Measurements from ENCODE around the gene EXOG. TPM values are rescaled to one million over a fixed set of nuclear protein-coding genes. Genes with fewer than 3 reads are reported as not detected.
"Not testable (repeated sequence)": the region's sequence is repeated elsewhere in the genome, so short reads cannot be mapped to it uniquely, and the experiment has no call there.

Gene EXOG
- total and polyA plus RNA-seq, 3 experiments from 2014 or later: 8.7 to 19.0 (median 17.7) TPM

DNA sequence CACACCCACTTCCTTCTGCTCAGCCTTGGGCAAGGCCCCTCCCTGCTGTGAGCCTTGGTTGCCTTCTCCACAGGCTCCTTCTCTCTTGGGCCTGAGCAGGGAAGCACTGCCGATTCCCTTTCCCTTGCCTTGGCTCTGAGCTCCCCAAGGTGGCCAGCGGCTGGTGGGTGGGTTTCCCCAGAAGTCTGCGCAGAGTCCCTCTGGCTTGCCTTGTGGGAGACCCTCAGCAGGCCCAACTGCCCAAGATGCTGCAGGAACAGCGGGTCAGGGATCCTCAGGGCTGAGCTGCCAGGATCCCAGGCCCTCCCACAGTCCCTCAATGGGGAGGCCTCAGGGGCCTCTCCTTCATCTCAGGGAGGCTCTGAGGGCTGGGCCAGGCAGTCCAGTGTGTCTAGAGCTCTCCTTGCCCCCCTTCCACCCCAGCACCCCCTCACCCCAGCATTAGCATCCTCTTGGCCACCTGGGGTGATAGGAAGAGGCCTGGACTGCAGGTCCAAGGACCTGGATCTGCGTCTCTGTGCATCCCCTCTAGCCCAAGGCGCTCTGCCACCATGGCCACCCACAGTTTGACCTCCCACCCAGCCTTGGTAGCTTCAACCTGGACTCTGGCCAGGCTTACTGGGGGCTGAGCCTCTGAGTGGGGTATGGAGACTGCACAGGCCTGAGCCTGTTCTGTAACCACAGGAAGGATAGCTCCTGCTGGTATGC, 68.6 kb downstream of the EXOG start:
- no peaks in the 10 kb centered on the region for H3K36me3 Mint-ChIP-seq
- no peaks in the 10 kb centered on the region for H3K4me1 ChIP-seq (ENCODE audit: insufficient read depth, low read length)
- H3K9me3 ChIP-seq (ENCODE audit: low read length): no peaks in the 10 kb centered on the region
- H3K4me3 Mint-ChIP-seq: no peak overlapping the region
- no peaks in the 10 kb centered on the region for H3K4me1 Mint-ChIP-seq
- peak in 1 of 5 donors; percentile 29 for DNase-seq
- peak overlapping the region in 1 of 8 donors; percentile 67 for H3K27ac Mint-ChIP-seq
- H3K27me3 ChIP-seq (ENCODE audit: insufficient read depth, low read length, poor library complexity, severe bottlenecking): no peaks in the 10 kb centered on the region
- no peak overlapping the region for H3K4me3 ChIP-seq (ENCODE audit: low read length)
- no peaks in the 10 kb centered on the region for H3K9me3 Mint-ChIP-seq
- ChIA-PET CTCF (no interaction called here), POLR2A (no interaction called here)
- H3K27me3 Mint-ChIP-seq: peaks cover 3 to 5% of the 10 kb centered on the region in 2 donors
- no peaks in the 10 kb centered on the region for H3K36me3 ChIP-seq (ENCODE audit: insufficient read depth, low read length)
- no peak overlapping the region for H3K27ac ChIP-seq (ENCODE audit: low read depth, low read length)

DNA sequence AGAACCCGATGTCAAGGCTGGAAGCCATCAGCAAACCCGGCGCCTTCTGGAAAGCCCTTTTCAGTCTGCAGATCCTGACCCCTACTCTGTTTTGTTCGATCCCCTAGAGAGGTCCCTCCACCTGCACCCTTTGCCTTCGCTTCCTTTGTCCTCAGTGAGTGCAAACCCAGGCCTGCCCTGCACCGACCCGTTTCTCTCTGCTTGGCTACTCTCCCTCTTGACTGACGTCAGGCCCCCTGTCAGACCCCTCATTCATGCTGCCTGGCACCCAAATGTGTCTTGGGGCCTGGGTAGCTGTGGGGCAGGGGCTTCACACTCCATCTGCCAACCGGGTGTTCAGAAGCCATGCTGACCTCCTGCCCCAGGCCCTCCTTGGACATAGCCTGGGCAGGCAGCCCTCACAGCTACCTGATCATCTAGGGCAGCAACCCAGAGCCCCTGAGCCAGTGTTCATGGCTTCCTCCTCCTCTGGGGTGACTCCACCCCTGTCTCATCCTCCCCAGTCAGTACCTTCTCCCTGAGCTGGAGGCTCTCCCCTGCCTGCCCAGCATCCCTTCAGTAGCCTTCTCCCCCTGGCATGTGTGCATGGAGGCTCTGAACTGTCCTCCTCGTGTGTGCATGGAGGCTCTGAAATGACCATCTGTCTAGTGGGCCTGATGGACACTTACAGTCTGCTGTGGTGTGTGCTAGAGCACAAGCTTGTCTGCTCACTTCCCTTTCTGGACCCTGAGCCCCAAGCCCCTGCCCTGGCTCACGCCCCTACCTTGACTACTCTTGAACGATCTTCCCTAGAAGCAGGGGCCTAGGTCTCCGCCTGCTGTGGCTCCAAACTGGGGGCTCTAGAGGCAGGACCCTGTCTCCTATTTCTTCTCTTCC, 69.4 kb downstream of the EXOG start:
- no peaks in the 10 kb centered on the region for H3K9me3 Mint-ChIP-seq
- Histone ChIP-seq H3K9me3 (ENCODE audit: low read length) (no peaks in the 10 kb centered on the region), H3K27me3 (ENCODE audit: insufficient read depth, low read length, poor library complexity, severe bottlenecking) (no peaks in the 10 kb centered on the region), H3K36me3 (ENCODE audit: insufficient read depth, low read length) (no peaks in the 10 kb centered on the region), H3K4me1 (ENCODE audit: insufficient read depth, low read length) (no peaks in the 10 kb centered on the region), H3K4me3 (ENCODE audit: low read length) (no peak overlapping the region), H3K27ac (ENCODE audit: low read depth, low read length) (no peak overlapping the region)
- ChIA-PET CTCF (no interaction called here), POLR2A (no interaction called here)
- peak in 1 of 5 donors; percentile 20 for DNase-seq
- H3K36me3 Mint-ChIP-seq: no peaks in the 10 kb centered on the region
- H3K4me1 Mint-ChIP-seq: no peaks in the 10 kb centered on the region
- H3K27ac Mint-ChIP-seq: no peak overlapping the region
- H3K4me3 Mint-ChIP-seq: peak overlapping the region in 1 of 7 donors; percentile 68
- peaks cover 3 to 5% of the 10 kb centered on the region in 2 donors for H3K27me3 Mint-ChIP-seq

DNA sequence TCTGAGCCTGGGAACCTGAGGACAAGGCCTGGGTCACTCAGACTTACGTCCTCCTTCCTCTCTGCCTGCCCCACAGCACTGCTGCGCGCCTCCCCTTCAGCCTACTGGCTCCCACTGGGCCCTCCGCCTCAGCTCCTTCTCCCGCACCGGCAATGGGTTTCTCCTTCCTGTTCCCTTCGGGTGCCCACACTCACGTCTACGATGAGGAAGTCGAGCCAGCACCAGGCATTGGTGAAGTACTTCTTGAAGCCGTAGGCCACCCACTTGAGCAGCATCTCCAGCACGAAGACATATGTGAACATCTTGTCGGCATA, 70.0 kb downstream of the EXOG start:
- DNase-seq: peak in 1 of 5 donors; percentile 29
- Mint-ChIP-seq H3K9me3 (no peaks in the 10 kb centered on the region), H3K4me3 (no peak overlapping the region), H3K27ac (no peak overlapping the region), H3K36me3 (no peaks in the 10 kb centered on the region), H3K4me1 (no peaks in the 10 kb centered on the region), H3K27me3 (peaks cover 3 to 5% of the 10 kb centered on the region in 2 donors)
- Histone ChIP-seq H3K9me3 (ENCODE audit: low read length) (no peaks in the 10 kb centered on the region), H3K4me1 (ENCODE audit: insufficient read depth, low read length) (no peaks in the 10 kb centered on the region), H3K27ac (ENCODE audit: low read depth, low read length) (no peak overlapping the region), H3K36me3 (ENCODE audit: insufficient read depth, low read length) (no peaks in the 10 kb centered on the region), H3K27me3 (ENCODE audit: insufficient read depth, low read length, poor library complexity, severe bottlenecking) (no peaks in the 10 kb centered on the region), H3K4me3 (ENCODE audit: low read length) (no peak overlapping the region)
- ChIA-PET POLR2A (no interaction called here), CTCF (no interaction called here)

DNA sequence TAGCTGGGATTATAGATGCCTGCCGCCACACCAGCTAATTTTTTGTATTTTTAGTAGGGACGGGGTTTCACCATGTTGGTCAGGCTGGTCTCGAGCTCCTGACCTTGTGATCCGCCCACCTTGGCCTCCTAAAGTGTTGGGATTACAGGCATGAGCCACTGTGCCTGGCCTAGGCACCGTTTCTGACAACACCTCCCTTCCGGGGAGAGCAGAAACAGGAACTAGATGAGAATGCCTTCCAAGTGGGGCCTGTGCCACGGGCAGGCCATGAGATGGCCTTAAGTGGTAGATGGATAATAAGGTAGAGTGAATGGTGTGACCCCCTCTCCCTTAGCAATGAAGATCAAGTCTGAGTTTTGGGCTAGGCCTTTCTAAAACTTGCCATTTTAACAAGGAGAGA, 70.7 kb downstream of the EXOG start:
- POLR2A ChIA-PET; H3K4me3 Mint-ChIP-seq; H3K27me3 ChIP-seq (ENCODE audit: insufficient read depth, low read length, poor library complexity, severe bottlenecking); H3K27ac ChIP-seq (ENCODE audit: low read depth, low read length); H3K4me1 Mint-ChIP-seq; H3K9me3 Mint-ChIP-seq; DNase-seq; H3K27ac Mint-ChIP-seq; H3K27me3 Mint-ChIP-seq; H3K36me3 ChIP-seq (ENCODE audit: insufficient read depth, low read length); H3K4me1 ChIP-seq (ENCODE audit: insufficient read depth, low read length); H3K36me3 Mint-ChIP-seq; H3K4me3 ChIP-seq (ENCODE audit: low read length); CTCF ChIA-PET; H3K9me3 ChIP-seq (ENCODE audit: low read length): not testable (repeated sequence)

DNA sequence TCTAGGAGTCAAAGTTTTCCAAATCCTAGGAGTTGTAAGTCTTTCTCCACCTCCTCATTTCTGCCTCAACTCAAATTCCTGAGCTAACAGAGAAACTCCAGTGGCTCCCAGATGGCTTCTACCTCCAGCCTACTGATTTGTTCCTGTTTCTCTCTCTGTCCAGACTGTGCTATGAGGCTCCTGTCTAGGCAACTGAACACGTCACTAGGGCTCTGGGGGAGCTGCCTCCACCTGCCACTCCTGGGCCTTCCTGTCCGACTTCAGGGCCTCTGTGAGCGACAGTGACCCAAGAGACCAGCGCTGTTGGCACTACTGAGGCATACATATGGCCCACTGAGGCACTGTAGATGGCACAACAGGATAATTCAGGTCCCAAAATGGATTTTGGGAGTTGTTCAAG, 71.4 kb downstream of the EXOG start:
- Histone ChIP-seq H3K36me3 (ENCODE audit: insufficient read depth, low read length) (no peaks in the 10 kb centered on the region), H3K4me1 (ENCODE audit: insufficient read depth, low read length) (no peaks in the 10 kb centered on the region), H3K27ac (ENCODE audit: low read depth, low read length) (no peak overlapping the region), H3K9me3 (ENCODE audit: low read length) (no peaks in the 10 kb centered on the region), H3K27me3 (ENCODE audit: insufficient read depth, low read length, poor library complexity, severe bottlenecking) (no peaks in the 10 kb centered on the region), H3K4me3 (ENCODE audit: low read length) (no peak overlapping the region)
- DNase-seq: no peak
- Mint-ChIP-seq H3K9me3 (no peaks in the 10 kb centered on the region), H3K27ac (no peak overlapping the region), H3K4me3 (no peak overlapping the region), H3K27me3 (peaks cover 3 to 5% of the 10 kb centered on the region in 2 donors), H3K4me1 (no peaks in the 10 kb centered on the region), H3K36me3 (no peaks in the 10 kb centered on the region)
- CTCF ChIA-PET: no interaction called here
- POLR2A ChIA-PET: no interaction called here

DNA sequence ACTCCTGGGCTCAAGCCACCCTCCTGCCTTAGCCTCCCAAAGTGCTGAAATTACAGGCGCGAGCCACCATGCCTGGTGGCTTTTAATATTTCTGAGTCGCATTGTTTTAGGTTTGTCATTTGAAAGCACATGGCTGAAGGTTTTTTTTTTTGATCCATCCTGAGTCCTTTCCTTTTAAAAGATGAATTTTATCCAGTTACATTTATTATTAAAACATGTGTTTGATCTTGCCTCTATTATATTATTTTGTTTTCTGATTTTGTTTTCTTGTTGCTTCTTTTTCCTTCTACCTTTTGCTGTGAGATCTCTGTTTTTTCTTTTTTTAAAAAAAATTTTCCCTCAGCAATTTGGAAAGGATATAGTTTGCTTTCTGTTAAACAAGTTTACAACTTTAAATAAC, 77.0 kb downstream of the EXOG start:
- Histone ChIP-seq H3K4me3 (ENCODE audit: low read length) (no peak overlapping the region), H3K4me1 (ENCODE audit: insufficient read depth, low read length) (no peaks in the 10 kb centered on the region), H3K27me3 (ENCODE audit: insufficient read depth, low read length, poor library complexity, severe bottlenecking) (no peaks in the 10 kb centered on the region), H3K27ac (ENCODE audit: low read depth, low read length) (no peak overlapping the region), H3K36me3 (ENCODE audit: insufficient read depth, low read length) (no peaks in the 10 kb centered on the region), H3K9me3 (ENCODE audit: low read length) (no peaks in the 10 kb centered on the region)
- POLR2A ChIA-PET: no interaction called here
- peaks cover 6 to 12% of the 10 kb centered on the region in 2 donors for H3K27me3 Mint-ChIP-seq
- H3K4me3 Mint-ChIP-seq: no peak overlapping the region
- no peak overlapping the region for H3K27ac Mint-ChIP-seq
- CTCF ChIA-PET: no interaction called here
- peaks cover 0 to 6% (median 0%) of the 10 kb centered on the region in 5 donors for H3K9me3 Mint-ChIP-seq
- H3K36me3 Mint-ChIP-seq: no peaks in the 10 kb centered on the region
- no peak for DNase-seq
- H3K4me1 Mint-ChIP-seq: no peaks in the 10 kb centered on the region

DNA sequence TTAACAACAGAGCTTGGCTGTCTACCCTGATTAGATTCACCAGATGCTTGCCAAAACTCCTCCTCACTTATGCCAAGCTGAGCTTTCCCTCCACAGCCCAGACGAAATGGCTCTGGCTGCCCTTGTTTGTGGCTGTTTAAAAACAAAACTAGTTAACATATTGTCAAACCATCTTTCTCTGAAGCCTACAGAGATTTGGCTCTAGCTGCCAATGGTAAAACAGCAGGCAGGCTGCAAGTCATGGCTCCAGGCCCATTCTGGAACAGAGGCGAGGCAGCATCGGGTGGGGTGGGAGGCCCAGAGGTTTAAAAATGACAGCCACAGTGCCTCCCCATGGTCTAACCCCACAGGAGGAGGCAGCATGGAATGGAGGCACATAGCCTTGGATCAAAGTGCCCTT, 77.4 kb downstream of the EXOG start:
- H3K9me3 Mint-ChIP-seq: peaks cover 0 to 6% (median 0%) of the 10 kb centered on the region in 5 donors
- ChIA-PET CTCF (no interaction called here), POLR2A (no interaction called here)
- no peaks in the 10 kb centered on the region for H3K9me3 ChIP-seq (ENCODE audit: low read length)
- H3K36me3 Mint-ChIP-seq: no peaks in the 10 kb centered on the region
- H3K27me3 Mint-ChIP-seq: peaks cover 6 to 12% of the 10 kb centered on the region in 2 donors
- H3K36me3 ChIP-seq (ENCODE audit: insufficient read depth, low read length): no peaks in the 10 kb centered on the region
- DNase-seq: no peak
- H3K27me3 ChIP-seq (ENCODE audit: insufficient read depth, low read length, poor library complexity, severe bottlenecking): no peaks in the 10 kb centered on the region
- no peaks in the 10 kb centered on the region for H3K4me1 ChIP-seq (ENCODE audit: insufficient read depth, low read length)
- no peaks in the 10 kb centered on the region for H3K4me1 Mint-ChIP-seq
- H3K4me3 Mint-ChIP-seq: no peak overlapping the region
- H3K27ac Mint-ChIP-seq: no peak overlapping the region
- H3K4me3 ChIP-seq (ENCODE audit: low read length): no peak overlapping the region
- H3K27ac ChIP-seq (ENCODE audit: low read depth, low read length): no peak overlapping the region

DNA sequence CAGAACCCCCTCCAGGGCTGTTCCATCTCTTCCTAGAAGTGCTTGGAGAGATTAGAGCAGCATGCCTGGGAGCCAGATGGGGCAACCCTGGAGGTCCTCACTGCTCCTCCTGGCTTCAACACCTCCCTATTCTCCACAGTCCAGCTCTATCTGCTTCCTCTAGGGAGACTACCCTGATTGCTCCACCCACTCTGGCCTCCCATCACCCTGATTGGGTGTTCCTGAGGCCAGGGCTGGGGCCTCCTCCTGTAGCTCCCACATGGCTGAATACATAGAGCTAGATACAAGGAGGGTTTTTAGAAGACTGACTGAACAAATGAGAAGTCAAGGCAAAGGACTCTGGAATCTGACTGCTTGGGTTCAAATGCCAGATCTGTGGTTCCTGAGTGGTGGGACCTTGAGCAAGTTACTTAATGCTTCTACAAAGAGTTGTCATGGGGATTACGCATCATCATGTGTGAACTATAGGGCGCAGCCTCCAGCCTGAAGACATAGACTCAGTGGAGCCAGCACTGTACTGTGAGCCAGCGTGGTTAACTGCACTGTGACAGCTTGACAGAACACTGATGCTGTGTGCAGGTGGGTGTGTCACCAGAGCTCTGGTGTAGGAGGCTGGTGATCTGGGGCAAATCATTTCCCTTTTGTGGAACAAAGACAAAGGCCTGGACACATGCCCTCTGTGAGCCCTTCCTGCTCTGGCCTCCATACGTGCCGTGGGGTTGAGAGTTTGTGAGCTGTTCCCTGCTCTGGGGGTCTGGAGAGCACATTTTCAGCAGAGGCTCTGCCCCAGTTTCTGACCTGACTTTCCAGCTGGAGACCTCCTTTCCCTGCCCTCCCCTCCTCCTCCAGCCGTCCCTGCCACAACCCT, 78.5 kb downstream of the EXOG start:
- no peak overlapping the region for H3K27ac Mint-ChIP-seq

More for the DNA sequence above, 78.5 kb downstream of the EXOG start:
- POLR2A ChIA-PET: no interaction called here
- peaks cover 6 to 12% of the 10 kb centered on the region in 2 donors for H3K27me3 Mint-ChIP-seq
- H3K36me3 ChIP-seq (ENCODE audit: insufficient read depth, low read length): no peaks in the 10 kb centered on the region
- peaks cover 0 to 6% (median 0%) of the 10 kb centered on the region in 5 donors for H3K9me3 Mint-ChIP-seq
- H3K9me3 ChIP-seq (ENCODE audit: low read length): no peaks in the 10 kb centered on the region
- H3K27ac ChIP-seq (ENCODE audit: low read depth, low read length): no peak overlapping the region
- no peak overlapping the region for H3K4me3 ChIP-seq (ENCODE audit: low read length)
- no peaks in the 10 kb centered on the region for H3K27me3 ChIP-seq (ENCODE audit: insufficient read depth, low read length, poor library complexity, severe bottlenecking)
- H3K4me1 Mint-ChIP-seq: no peaks in the 10 kb centered on the region
- CTCF ChIA-PET: interaction anchor here (0.6 kb wide), 1 partner anchor 132 kb away, joined by 3 read pairs; no protein-coding TSS in a partner anchor
- no peaks in the 10 kb centered on the region for H3K4me1 ChIP-seq (ENCODE audit: insufficient read depth, low read length)
- no peaks in the 10 kb centered on the region for H3K36me3 Mint-ChIP-seq
- no peak overlapping the region for H3K4me3 Mint-ChIP-seq
- DNase-seq: no peak

Measured in CD8-positive, alpha-beta memory T cell (primary cell).